Measurements from ENCODE around the gene DNAJC16.

DNA sequence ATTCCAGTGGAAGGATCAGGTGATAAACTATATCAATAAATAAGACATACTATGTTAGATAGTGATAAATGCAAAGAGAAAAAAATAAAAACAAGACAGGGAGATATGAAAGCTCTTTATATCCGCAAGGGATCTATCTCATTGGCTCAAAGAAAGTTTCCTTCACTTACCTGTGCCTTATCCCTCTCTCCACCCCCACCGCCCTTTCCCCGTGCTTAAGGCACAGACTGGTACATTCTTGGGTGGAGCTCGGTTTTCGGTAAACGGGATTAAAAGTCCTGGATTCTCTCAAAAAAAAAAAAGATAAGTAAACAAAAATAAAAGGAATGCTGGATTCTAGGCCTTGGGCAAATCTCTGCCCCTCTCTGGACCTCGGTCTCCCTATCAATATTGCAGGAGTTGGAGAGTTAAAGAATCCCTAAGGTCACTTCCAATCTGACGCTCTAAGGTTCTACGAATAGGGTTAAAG is 593 bp upstream of the DNAJC16 start:
- TF ChIP-seq POLR2A (IDR thresholded peaks at IDR 0.05) = no peak
- TF ChIP-seq, protein P1, sequence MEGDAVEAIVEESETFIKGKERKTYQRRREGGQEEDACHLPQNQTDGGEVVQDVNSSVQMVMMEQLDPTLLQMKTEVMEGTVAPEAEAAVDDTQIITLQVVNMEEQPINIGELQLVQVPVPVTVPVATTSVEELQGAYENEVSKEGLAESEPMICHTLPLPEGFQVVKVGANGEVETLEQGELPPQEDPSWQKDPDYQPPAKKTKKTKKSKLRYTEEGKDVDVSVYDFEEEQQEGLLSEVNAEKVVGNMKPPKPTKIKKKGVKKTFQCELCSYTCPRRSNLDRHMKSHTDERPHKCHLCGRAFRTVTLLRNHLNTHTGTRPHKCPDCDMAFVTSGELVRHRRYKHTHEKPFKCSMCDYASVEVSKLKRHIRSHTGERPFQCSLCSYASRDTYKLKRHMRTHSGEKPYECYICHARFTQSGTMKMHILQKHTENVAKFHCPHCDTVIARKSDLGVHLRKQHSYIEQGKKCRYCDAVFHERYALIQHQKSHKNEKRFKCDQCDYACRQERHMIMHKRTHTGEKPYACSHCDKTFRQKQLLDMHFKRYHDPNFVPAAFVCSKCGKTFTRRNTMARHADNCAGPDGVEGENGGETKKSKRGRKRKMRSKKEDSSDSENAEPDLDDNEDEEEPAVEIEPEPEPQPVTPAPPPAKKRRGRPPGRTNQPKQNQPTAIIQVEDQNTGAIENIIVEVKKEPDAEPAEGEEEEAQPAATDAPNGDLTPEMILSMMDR (IDR thresholded peaks at IDR 0.05 in 4 of 5, conservative IDR thresholded peaks at IDR 0.05 in 1 of 5) = no peak

Data from gastrocnemius medialis (tissue), 4 donors.